Caki2 (cell line): ENCODE measurements around the gene DENND2D. TPM values are rescaled to one million over a fixed set of nuclear protein-coding genes. Genes with fewer than 3 reads are reported as not detected.
"Not testable (repeated sequence)": the region's sequence is repeated elsewhere in the genome, so short reads cannot be mapped to it uniquely, and the experiment has no call there.

Experiments
- DNase-seq: peaks from one replicate; pipeline ENCODE4 v3.0.0-alpha.2; 2015; ENCODE audit warnings: low read depth
- in situ Hi-C: cut with HindIII; loops from 2 replicates; pipeline ENCODE4 v1.10.0; 2016; ENCODE audit warnings: low sequenced_read_pairs, low pct_unique_long_range_greater_than_20kb, mixed read lengths
- total RNA-seq: library from RNA; depleted of rRNA; stranded (reverse); fragments of >200 nt; shearing (Covaris generic); gene quantifications from 2 replicates; pipeline ENCODE4 v1.2.3, GENCODE V29; 2014; ENCODE audit warnings: low replicate concordance

DENND2D gene
- total RNA-seq, 1 experiment from 2014 or later: 17.1 TPM

GRCh38 chr1:111223126-111223685 lies 22.8 kb upstream of the DENND2D start:
- in situ Hi-C loops: no loop called here
- no peak for DNase-seq

GRCh38 chr1:111222308-111223125 lies 22.1 kb upstream of the DENND2D start:
- DNase-seq: peak; percentile 40
- in situ Hi-C loops: no loop called here

GRCh38 chr1:111221633-111222291 lies 21.3 kb upstream of the DENND2D start:
- no peak for DNase-seq
- in situ Hi-C loops: no loop called here

GRCh38 chr1:111221276-111221632 lies 20.8 kb upstream of the DENND2D start:
- in situ Hi-C loops: no loop called here

GRCh38 chr1:111220302-111220890 lies 19.9 kb upstream of the DENND2D start:
- DNase-seq: no peak
- in situ Hi-C loops: no loop called here

More at GRCh38 chr1:111221276-111221632, 20.8 kb upstream of the DENND2D start:
- no peak for DNase-seq

GRCh38 chr1:111219557-111220286 lies 19.3 kb upstream of the DENND2D start:
- in situ Hi-C loops: no loop called here
- no peak for DNase-seq

GRCh38 chr1:111218701-111219556 lies 18.5 kb upstream of the DENND2D start:
- in situ Hi-C loops: no loop called here
- DNase-seq: no peak

- in situ Hi-C loops: no loop called here
- no peak for DNase-seq
These were observed 16.9 kb upstream of the DENND2D start for GRCh38 chr1:111217183-111217910.

- in situ Hi-C loops: no loop called here
- no peak for DNase-seq
These were observed 16.3 kb upstream of the DENND2D start for GRCh38 chr1:111216751-111217150.

GRCh38 chr1:111215285-111215684 lies 14.8 kb upstream of the DENND2D start:
- in situ Hi-C loops, DNase-seq: not testable (repeated sequence)

- in situ Hi-C loops: no loop called here
- DNase-seq: no peak
These were observed 14.4 kb upstream of the DENND2D start for GRCh38 chr1:111214884-111215283.

- DNase-seq: no peak
- in situ Hi-C loops: no loop called here
These were observed 13.8 kb upstream of the DENND2D start for GRCh38 chr1:111214074-111214801.

- no peak for DNase-seq
- in situ Hi-C loops: no loop called here
These were observed 13.0 kb upstream of the DENND2D start for GRCh38 chr1:111213412-111213811.

GRCh38 chr1:111212634-111213335 lies 12.3 kb upstream of the DENND2D start:
- in situ Hi-C loops: no loop called here
- DNase-seq: no peak

GRCh38 chr1:111211921-111212320 lies 11.5 kb upstream of the DENND2D start:
- in situ Hi-C loops: no loop called here
- no peak for DNase-seq

- in situ Hi-C loops: no loop called here
- DNase-seq: no peak
These were observed 9.2 kb upstream of the DENND2D start for GRCh38 chr1:111209622-111210021.
